ENCODE results near the gene C2orf81.

C2orf81 gene

GRCh38 chr2:74436111-74436805 is 14.8 kb upstream of the C2orf81 start:
- DNase-seq (ENCODE audit: low read depth in 1 of 2, low spot score in 1 of 2): no peak

GRCh38 chr2:74430502-74430901 is 9.1 kb upstream of the C2orf81 start:
- no peak for TF ChIP-seq SPI1 (IDR thresholded peaks at IDR 0.05; ENCODE audit: borderline replicate concordance, low read depth)
- TF ChIP-seq CTCF (IDR thresholded peaks at IDR 0.05; ENCODE audit: insufficient read depth, low read length): no peak
- TF ChIP-seq REST (IDR thresholded peaks at IDR 0.05; ENCODE audit: insufficient replicate concordance, low read depth): no peak
- TF ChIP-seq GABPA (IDR thresholded peaks at IDR 0.05; ENCODE audit: low read depth): no peak
- TF ChIP-seq POLR2AphosphoS5 (IDR thresholded peaks at IDR 0.05; ENCODE audit: low read depth): no peak
- H3K27me3 ChIP-seq (ENCODE audit: insufficient read depth, poor library complexity, severe bottlenecking): no peaks in the 10 kb centered on the region
- no peak overlapping the region for H3K4me3 ChIP-seq (replicated peaks; ENCODE audit: insufficient read depth, low read length)
- DNase-seq (ENCODE audit: low read depth in 1 of 2, low spot score in 1 of 2): no peak
- H3K27ac ChIP-seq (replicated peaks): no peak overlapping the region

More at GRCh38 chr2:74436111-74436805, 14.8 kb upstream of the C2orf81 start:
- H3K27ac ChIP-seq (replicated peaks): no peak overlapping the region
- H3K27me3 ChIP-seq (ENCODE audit: insufficient read depth, poor library complexity, severe bottlenecking): peaks cover 26% of the 10 kb centered on the region
- no peak overlapping the region for H3K4me3 ChIP-seq (replicated peaks; ENCODE audit: insufficient read depth, low read length)
- no peak for TF ChIP-seq SPI1 (IDR thresholded peaks at IDR 0.05; ENCODE audit: borderline replicate concordance, low read depth)

- Histone ChIP-seq H3K27me3 (ENCODE audit: insufficient read depth, poor library complexity, severe bottlenecking) (no peaks in the 10 kb centered on the region), H3K4me3 (replicated peaks; ENCODE audit: insufficient read depth, low read length) (no peak overlapping the region), H3K27ac (replicated peaks) (no peak overlapping the region)
- TF ChIP-seq GABPA (IDR thresholded peaks at IDR 0.05; ENCODE audit: low read depth): no peak
- TF ChIP-seq POLR2AphosphoS5 (IDR thresholded peaks at IDR 0.05; ENCODE audit: low read depth): no peak
- TF ChIP-seq SPI1 (IDR thresholded peaks at IDR 0.05; ENCODE audit: borderline replicate concordance, low read depth): no peak
- no peak for TF ChIP-seq REST (IDR thresholded peaks at IDR 0.05; ENCODE audit: insufficient replicate concordance, low read depth)
- TF ChIP-seq CTCF (IDR thresholded peaks at IDR 0.05; ENCODE audit: insufficient read depth, low read length): no peak
- no peak for DNase-seq (ENCODE audit: low read depth in 1 of 2, low spot score in 1 of 2)
Measured at GRCh38 chr2:74429487-74430451, 8.3 kb upstream of the C2orf81 start.

GRCh38 chr2:74428675-74429074 is 7.3 kb upstream of the C2orf81 start:
- Histone ChIP-seq H3K4me3 (replicated peaks; ENCODE audit: insufficient read depth, low read length) (no peak overlapping the region), H3K27me3 (ENCODE audit: insufficient read depth, poor library complexity, severe bottlenecking) (no peaks in the 10 kb centered on the region), H3K27ac (replicated peaks) (no peak overlapping the region)
- DNase-seq (ENCODE audit: low read depth in 1 of 2, low spot score in 1 of 2): no peak
- TF ChIP-seq CTCF (IDR thresholded peaks at IDR 0.05; ENCODE audit: insufficient read depth, low read length) (no peak), GABPA (IDR thresholded peaks at IDR 0.05; ENCODE audit: low read depth) (no peak), POLR2AphosphoS5 (IDR thresholded peaks at IDR 0.05; ENCODE audit: low read depth) (no peak), SPI1 (IDR thresholded peaks at IDR 0.05; ENCODE audit: borderline replicate concordance, low read depth) (no peak), REST (IDR thresholded peaks at IDR 0.05; ENCODE audit: insufficient replicate concordance, low read depth) (no peak)

Measured in HL-60 (cell line).